ENCODE results near the gene CPLX3.

Gene CPLX3

DNA sequence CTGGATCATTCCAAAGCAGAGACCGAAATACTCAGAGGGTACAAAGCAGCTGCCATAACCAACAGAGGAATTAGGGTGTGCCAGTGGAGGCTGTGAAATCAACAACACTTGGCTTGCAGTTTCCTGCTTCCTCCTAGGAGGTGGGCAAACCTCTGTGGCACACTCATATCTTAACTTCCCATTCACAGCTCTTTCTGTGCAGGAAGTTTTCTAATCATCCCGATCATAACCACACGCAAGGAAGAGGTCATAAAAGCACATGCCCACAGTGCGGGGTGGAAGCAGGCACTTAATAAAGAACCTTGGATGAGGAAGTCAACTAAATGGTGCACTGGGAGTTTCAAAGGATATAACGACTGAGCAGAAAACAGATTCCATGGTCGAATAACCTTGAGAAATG, 41.6 kb downstream of the CPLX3 start:
- TF ChIP-seq RAD21 (IDR thresholded peaks at IDR 0.05; ENCODE audit: low read depth) = no peak
- TF ChIP-seq, protein P1, sequence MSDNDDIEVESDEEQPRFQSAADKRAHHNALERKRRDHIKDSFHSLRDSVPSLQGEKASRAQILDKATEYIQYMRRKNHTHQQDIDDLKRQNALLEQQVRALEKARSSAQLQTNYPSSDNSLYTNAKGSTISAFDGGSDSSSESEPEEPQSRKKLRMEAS (IDR thresholded peaks at IDR 0.05) = no peak
- no peak for TF ChIP-seq FOXM1 (IDR thresholded peaks at IDR 0.05; ENCODE audit: borderline replicate concordance, low read depth)
- TF ChIP-seq NFIC (IDR thresholded peaks at IDR 0.05) = no peak
- TF ChIP-seq ZBTB7A (IDR thresholded peaks at IDR 0.05; ENCODE audit: low read depth) = no peak
- TF ChIP-seq, protein P2, sequence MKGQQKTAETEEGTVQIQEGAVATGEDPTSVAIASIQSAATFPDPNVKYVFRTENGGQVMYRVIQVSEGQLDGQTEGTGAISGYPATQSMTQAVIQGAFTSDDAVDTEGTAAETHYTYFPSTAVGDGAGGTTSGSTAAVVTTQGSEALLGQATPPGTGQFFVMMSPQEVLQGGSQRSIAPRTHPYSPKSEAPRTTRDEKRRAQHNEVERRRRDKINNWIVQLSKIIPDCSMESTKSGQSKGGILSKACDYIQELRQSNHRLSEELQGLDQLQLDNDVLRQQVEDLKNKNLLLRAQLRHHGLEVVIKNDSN (IDR thresholded peaks at IDR 0.05) = no peak
- no peak for TF ChIP-seq CEBPB (IDR thresholded peaks at IDR 0.05)
- TF ChIP-seq CREB1 (IDR thresholded peaks at IDR 0.05; ENCODE audit: low read depth) = no peak

DNA sequence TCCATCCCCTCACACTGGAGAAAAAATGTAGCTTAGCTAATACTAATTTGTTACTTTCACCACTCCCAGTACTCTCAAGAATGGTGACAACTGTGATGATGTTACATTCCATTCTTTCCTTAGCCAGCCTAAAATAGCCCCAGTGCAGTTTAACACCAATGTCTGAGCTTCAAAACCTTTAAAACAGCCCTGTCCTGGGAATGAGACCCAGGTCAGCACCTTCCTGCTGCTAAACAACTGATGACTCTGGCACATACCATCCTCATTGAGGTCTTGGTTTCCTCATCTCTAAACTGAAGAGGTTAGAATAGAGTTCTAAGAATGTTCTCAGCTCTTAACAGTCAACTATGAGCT, 42.9 kb downstream of the CPLX3 start:
- TF ChIP-seq EP300 (IDR thresholded peaks at IDR 0.05; ENCODE audit: borderline replicate concordance) (no peak), CEBPB (IDR thresholded peaks at IDR 0.05) (no peak), RAD21 (IDR thresholded peaks at IDR 0.05; ENCODE audit: low read depth) (no peak), NFIC (IDR thresholded peaks at IDR 0.05) (no peak), ZBTB7A (IDR thresholded peaks at IDR 0.05; ENCODE audit: low read depth) (no peak), TCF12 (IDR thresholded peaks at IDR 0.05; ENCODE audit: low read depth) (no peak), CREB1 (IDR thresholded peaks at IDR 0.05; ENCODE audit: low read depth) (no peak), YY1 (IDR thresholded peaks at IDR 0.05; ENCODE audit: low read depth) (no peak), TEAD4 (IDR thresholded peaks at IDR 0.05) (no peak)
- TF ChIP-seq, protein P3, sequence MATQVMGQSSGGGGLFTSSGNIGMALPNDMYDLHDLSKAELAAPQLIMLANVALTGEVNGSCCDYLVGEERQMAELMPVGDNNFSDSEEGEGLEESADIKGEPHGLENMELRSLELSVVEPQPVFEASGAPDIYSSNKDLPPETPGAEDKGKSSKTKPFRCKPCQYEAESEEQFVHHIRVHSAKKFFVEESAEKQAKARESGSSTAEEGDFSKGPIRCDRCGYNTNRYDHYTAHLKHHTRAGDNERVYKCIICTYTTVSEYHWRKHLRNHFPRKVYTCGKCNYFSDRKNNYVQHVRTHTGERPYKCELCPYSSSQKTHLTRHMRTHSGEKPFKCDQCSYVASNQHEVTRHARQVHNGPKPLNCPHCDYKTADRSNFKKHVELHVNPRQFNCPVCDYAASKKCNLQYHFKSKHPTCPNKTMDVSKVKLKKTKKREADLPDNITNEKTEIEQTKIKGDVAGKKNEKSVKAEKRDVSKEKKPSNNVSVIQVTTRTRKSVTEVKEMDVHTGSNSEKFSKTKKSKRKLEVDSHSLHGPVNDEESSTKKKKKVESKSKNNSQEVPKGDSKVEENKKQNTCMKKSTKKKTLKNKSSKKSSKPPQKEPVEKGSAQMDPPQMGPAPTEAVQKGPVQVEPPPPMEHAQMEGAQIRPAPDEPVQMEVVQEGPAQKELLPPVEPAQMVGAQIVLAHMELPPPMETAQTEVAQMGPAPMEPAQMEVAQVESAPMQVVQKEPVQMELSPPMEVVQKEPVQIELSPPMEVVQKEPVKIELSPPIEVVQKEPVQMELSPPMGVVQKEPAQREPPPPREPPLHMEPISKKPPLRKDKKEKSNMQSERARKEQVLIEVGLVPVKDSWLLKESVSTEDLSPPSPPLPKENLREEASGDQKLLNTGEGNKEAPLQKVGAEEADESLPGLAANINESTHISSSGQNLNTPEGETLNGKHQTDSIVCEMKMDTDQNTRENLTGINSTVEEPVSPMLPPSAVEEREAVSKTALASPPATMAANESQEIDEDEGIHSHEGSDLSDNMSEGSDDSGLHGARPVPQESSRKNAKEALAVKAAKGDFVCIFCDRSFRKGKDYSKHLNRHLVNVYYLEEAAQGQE (IDR thresholded peaks at IDR 0.05; ENCODE audit: low read depth) = no peak
- TF ChIP-seq, protein P2 (IDR thresholded peaks at IDR 0.05) = no peak
- TF ChIP-seq, protein P1 (IDR thresholded peaks at IDR 0.05) = no peak

DNA sequence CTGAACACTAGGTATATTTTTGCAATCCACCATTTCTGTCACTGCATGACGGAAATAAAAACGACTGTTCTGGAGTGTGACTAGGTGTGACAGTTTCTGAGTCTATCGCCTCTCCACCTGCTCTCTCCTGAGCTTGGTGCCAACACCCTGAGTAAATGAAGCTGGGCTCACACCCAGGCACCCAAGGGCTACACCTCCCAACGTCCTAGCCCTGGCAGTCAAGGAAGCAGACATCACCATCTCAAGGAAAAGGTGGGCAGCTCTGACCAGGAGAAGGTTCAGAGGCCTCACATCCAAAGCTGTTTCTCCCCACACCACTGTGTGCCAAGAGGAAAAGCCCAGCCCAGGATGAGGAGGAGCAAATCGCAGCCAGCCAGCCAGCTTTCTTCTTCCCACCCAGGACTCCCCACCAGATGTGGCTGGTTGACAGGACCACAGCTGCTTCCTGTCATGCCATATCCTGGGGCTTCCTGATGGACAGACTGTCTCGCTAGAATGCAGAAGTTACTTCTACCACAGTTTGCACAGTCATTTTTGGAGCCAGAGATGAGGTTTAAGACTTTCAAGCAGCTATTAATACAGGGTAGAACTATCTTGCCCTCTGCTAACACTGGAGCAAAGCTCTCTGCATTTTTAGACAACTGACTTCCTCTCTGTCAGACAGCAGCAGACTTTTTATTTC, 43.4 kb downstream of the CPLX3 start:
- TF ChIP-seq TCF12 (IDR thresholded peaks at IDR 0.05; ENCODE audit: low read depth) (no peak), TEAD4 (IDR thresholded peaks at IDR 0.05) (no peak), NFIC (IDR thresholded peaks at IDR 0.05) (no peak), RAD21 (IDR thresholded peaks at IDR 0.05; ENCODE audit: low read depth) (no peak), EGR1 (IDR thresholded peaks at IDR 0.05) (no peak), TAF1 (IDR thresholded peaks at IDR 0.05; ENCODE audit: low read depth) (no peak)
- TF ChIP-seq, protein P2 (IDR thresholded peaks at IDR 0.05) = no peak

DNA sequence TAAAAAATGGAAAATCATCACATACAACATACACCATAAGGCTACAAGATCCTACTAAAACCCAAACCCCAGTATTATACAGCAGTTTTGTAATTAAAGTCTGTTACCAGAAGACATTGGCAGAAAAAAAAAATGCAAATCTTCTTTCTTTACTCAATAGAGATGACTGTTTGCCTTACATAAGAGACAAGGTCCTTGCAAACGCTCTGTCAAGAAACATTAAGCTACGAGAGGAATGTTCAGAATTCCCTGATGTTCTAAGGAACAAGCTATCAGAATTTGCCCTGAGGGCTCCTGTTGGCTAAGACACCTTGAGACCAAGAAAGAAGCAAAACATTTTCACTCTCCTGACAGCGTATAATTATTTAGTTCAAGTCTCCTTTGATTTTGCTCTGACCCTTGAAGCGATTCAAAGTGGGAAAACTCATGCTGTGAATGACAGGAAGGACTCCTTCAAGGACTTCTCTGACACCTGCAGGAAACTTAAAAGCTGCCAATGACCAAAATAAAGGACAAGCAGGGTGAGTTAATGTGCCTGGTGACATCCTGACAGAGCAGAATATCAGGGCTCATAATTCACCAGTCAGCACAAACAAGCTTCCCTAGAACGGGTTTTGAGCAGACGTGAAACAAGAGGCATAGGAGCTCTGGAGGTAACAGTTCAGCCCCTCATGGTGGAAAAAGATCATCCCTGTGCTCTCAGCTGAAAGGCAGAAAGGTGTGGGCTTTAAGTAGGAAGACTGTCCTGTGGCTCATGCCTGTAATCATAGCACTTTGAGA, 44.2 kb downstream of the CPLX3 start:
- TF ChIP-seq TAF1 (IDR thresholded peaks at IDR 0.05; ENCODE audit: low read depth) = no peak
- TF ChIP-seq TEAD4 (IDR thresholded peaks at IDR 0.05) = no peak
- no peak for TF ChIP-seq RAD21 (IDR thresholded peaks at IDR 0.05; ENCODE audit: low read depth)
- TF ChIP-seq EGR1 (IDR thresholded peaks at IDR 0.05) = no peak
- no peak for TF ChIP-seq FOXM1 (IDR thresholded peaks at IDR 0.05; ENCODE audit: borderline replicate concordance, low read depth)
- TF ChIP-seq CEBPB (IDR thresholded peaks at IDR 0.05) = no peak
- TF ChIP-seq, protein P1 (IDR thresholded peaks at IDR 0.05) = no peak
- TF ChIP-seq YY1 (IDR thresholded peaks at IDR 0.05; ENCODE audit: low read depth) = no peak

DNA sequence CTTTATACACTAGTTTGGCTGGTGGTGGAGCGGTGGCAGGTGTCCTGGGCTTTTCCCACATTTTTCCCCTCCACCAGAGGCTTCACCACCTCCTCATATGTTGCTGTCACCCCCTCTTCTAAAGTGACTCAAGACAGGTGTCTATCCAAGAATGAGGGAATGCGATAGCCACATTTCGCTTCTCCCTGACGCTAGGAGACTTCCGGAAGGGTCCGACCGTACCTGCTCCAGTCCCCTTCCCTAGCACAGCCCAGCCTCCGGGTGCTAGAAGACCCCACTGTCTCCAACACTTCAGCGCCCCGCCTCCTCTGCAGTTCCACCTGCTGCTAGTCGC, 46.2 kb downstream of the CPLX3 start:
- TF ChIP-seq CREB1 (IDR thresholded peaks at IDR 0.05; ENCODE audit: low read depth) (no peak), FOXM1 (IDR thresholded peaks at IDR 0.05; ENCODE audit: borderline replicate concordance, low read depth) (no peak), CEBPB (IDR thresholded peaks at IDR 0.05) (no peak), TCF12 (IDR thresholded peaks at IDR 0.05; ENCODE audit: low read depth) (no peak), TAF1 (IDR thresholded peaks at IDR 0.05; ENCODE audit: low read depth) (no peak), EP300 (IDR thresholded peaks at IDR 0.05; ENCODE audit: borderline replicate concordance) (no peak), ZBTB7A (IDR thresholded peaks at IDR 0.05; ENCODE audit: low read depth) (no peak; the same call in 1 of the 2 replicates), YY1 (IDR thresholded peaks at IDR 0.05; ENCODE audit: low read depth) (no peak), EGR1 (IDR thresholded peaks at IDR 0.05) (no peak), RAD21 (IDR thresholded peaks at IDR 0.05; ENCODE audit: low read depth) (no peak), TEAD4 (IDR thresholded peaks at IDR 0.05) (no peak), NFIC (IDR thresholded peaks at IDR 0.05) (no peak)
- TF ChIP-seq, protein P2 (IDR thresholded peaks at IDR 0.05) = no peak
- TF ChIP-seq, protein P1 (IDR thresholded peaks at IDR 0.05) = no peak; the same call in 1 of the 2 replicates
- TF ChIP-seq, protein P3 (IDR thresholded peaks at IDR 0.05; ENCODE audit: low read depth) = no peak
